NCI-H510A (cell line): ENCODE measurements around the gene FSIP1.

Experiments
- DNase-seq: peaks from one replicate; lab custom pipeline; 2025; lab: John Stamatoyannopoulos, UW

The FSIP1 gene

GRCh38 chr15:39593656-39594445 lies 188.8 kb downstream of the FSIP1 start:
- no peak for DNase-seq

GRCh38 chr15:39593071-39593655 lies 189.5 kb downstream of the FSIP1 start:
- DNase-seq = no peak

- DNase-seq = no peak
Measured at GRCh38 chr15:39592500-39592899, 190.1 kb downstream of the FSIP1 start.

GRCh38 chr15:39591896-39592315 lies 190.7 kb downstream of the FSIP1 start:
- no peak for DNase-seq

- DNase-seq = no peak
Measured at GRCh38 chr15:39591141-39591895, 191.3 kb downstream of the FSIP1 start.

GRCh38 chr15:39589815-39590644 lies 192.6 kb downstream of the FSIP1 start:
- no peak for DNase-seq

GRCh38 chr15:39589193-39589814 lies 193.3 kb downstream of the FSIP1 start:
- no peak for DNase-seq

GRCh38 chr15:39588531-39589192 lies 194.0 kb downstream of the FSIP1 start:
- no peak for DNase-seq

GRCh38 chr15:39587731-39588530 lies 194.7 kb downstream of the FSIP1 start:
- DNase-seq = no peak

GRCh38 chr15:39587096-39587721 lies 195.4 kb downstream of the FSIP1 start:
- no peak for DNase-seq

- no peak for DNase-seq
Measured at GRCh38 chr15:39586387-39587095, 196.1 kb downstream of the FSIP1 start.

- no peak for DNase-seq
Measured at GRCh38 chr15:39585871-39586301, 196.8 kb downstream of the FSIP1 start.

GRCh38 chr15:39585389-39585841 lies 197.2 kb downstream of the FSIP1 start:
- no peak for DNase-seq

- no peak for DNase-seq
Measured at GRCh38 chr15:39584662-39585388, 197.8 kb downstream of the FSIP1 start.

- no peak for DNase-seq
Measured at GRCh38 chr15:39584266-39584659, 198.4 kb downstream of the FSIP1 start.

GRCh38 chr15:39583596-39584265 lies 198.9 kb downstream of the FSIP1 start:
- DNase-seq = no peak

GRCh38 chr15:39582977-39583595 lies 199.6 kb downstream of the FSIP1 start:
- no peak for DNase-seq
